ENCODE measurements around the gene ANKRD16. TPM values are rescaled to one million over a fixed set of nuclear protein-coding genes. Genes with fewer than 3 reads are reported as not detected.

Gene ANKRD16
- total and polyA plus RNA-seq, 2 of the 8 experiments (the other 6 are each of a cell fraction or from before 2014, with no cell fraction given) = 8.2 to 12.7 TPM

GRCh38 chr10:5917305-5917704, 27.6 kb upstream of the ANKRD16 start:
- no peak for FAIRE-seq
- CTCF ChIA-PET (ENCODE audit: partially characterized antibody) = no interaction called here
- H3K36me3 ChIP-seq (ENCODE audit: control insufficient read depth in 2 of 4, insufficient read depth in 4 of 4, low read length in 3 of 4) = peaks cover 45 to 92% (median 78%) of the 10 kb centered on the region in 4 experiments

More at GRCh38 chr10:5917305-5917704, 27.6 kb upstream of the ANKRD16 start:
- Histone ChIP-seq H2AK5ac (ENCODE audit: low read depth, low read length) (no peak overlapping the region), H3K27ac (ENCODE audit: low read depth, low read length) (no peak overlapping the region), H3K56ac (replicated peaks; ENCODE audit: insufficient read length, low read depth, low read length) (no peak overlapping the region), H3K9ac (replicated peaks in 1 of 4; ENCODE audit: extremely low read depth in 1 of 4, low read depth in 3 of 4, low read length in 3 of 4) (no peak overlapping the region), H3K27me3 (replicated peaks in 1 of 4; ENCODE audit: control insufficient read depth in 3 of 4, extremely low read depth in 1 of 4, insufficient read depth in 3 of 4, low read length in 3 of 4) (no peaks in the 10 kb centered on the region), H3K9me3 (ENCODE audit: insufficient read depth in 2 of 2, low read depth in 1 of 2, low read length in 1 of 2) (no peaks in the 10 kb centered on the region), H2BK5ac (ENCODE audit: low read depth, low read length) (no peak overlapping the region), H3K23ac (ENCODE audit: insufficient read length) (no peak overlapping the region), H4K8ac (ENCODE audit: extremely low read depth, insufficient read depth, low read length) (no peak overlapping the region; the same call in 1 of the 2 replicates), H4K5ac (ENCODE audit: insufficient read length, low read depth, low read length) (no peak overlapping the region), H3K4me1 (replicated peaks in 1 of 4; ENCODE audit: control insufficient read depth in 3 of 4, insufficient read depth in 4 of 4, low read length in 3 of 4) (no peaks in the 10 kb centered on the region), H3K4ac (replicated peaks; ENCODE audit: insufficient read length, low read depth, low read length) (no peak overlapping the region), H3K79me1 (ENCODE audit: low read depth, low read length) (no peaks in the 10 kb centered on the region), H3K4me2 (ENCODE audit: insufficient read depth in 1 of 2, low read depth in 2 of 2, low read length in 2 of 2) (no peak overlapping the region), H4K20me1 (replicated peaks in 1 of 2; ENCODE audit: control insufficient read depth in 1 of 2, insufficient read depth in 2 of 2, low read length in 2 of 2) (peaks cover 2 to 4% of the 10 kb centered on the region in 2 experiments), H3K4me3 (ENCODE audit: extremely low read depth in 1 of 4, insufficient read depth in 2 of 4, low read depth in 3 of 4, low read length in 4 of 4) (no peak overlapping the region), H3K18ac (ENCODE audit: extremely low read depth, low read length) (no peak overlapping the region), H2BK120ac (replicated peaks; ENCODE audit: low read depth, low read length) (no peak overlapping the region), H2BK15ac (ENCODE audit: low read length) (no peak overlapping the region), H3K79me2 (ENCODE audit: control insufficient read depth in 1 of 2, insufficient read depth in 2 of 2, low read length in 2 of 2) (no peaks in the 10 kb centered on the region), H3K23me2 (ENCODE audit: low read depth, low read length) (peaks cover 4% of the 10 kb centered on the region; the same call in 1 of the 2 replicates), H3K14ac (ENCODE audit: insufficient read length) (no peak overlapping the region), H2BK12ac (ENCODE audit: low read depth, low read length) (no peak overlapping the region), H2BK20ac (ENCODE audit: low read length) (no peak overlapping the region), H2AFZ (ENCODE audit: low read length) (no peak overlapping the region), H4K91ac (replicated peaks; ENCODE audit: insufficient read length, low read length) (no peak overlapping the region)
- 93% methylated on average over 13 of the region's 13 CpGs; no CpG with 5 or more reads in 1 of the 2 experiments for WGBS, 2 experiments (ENCODE audit: extremely low coverage in 1 of 2, insufficient coverage in 1 of 2, insufficient read length in 1 of 2, insufficient replicate concordance in 2 of 2, low coverage in 1 of 2, low lambda C conversion rate in 2 of 2, missing lambda C conversion rate in 1 of 2)
- DNase-seq (ENCODE audit: low read depth in 1 of 2, low spot score in 2 of 2) = no peak
- POLR2A ChIA-PET (ENCODE audit: partially characterized antibody) = no interaction called here
- TF ChIP-seq, protein P1, sequence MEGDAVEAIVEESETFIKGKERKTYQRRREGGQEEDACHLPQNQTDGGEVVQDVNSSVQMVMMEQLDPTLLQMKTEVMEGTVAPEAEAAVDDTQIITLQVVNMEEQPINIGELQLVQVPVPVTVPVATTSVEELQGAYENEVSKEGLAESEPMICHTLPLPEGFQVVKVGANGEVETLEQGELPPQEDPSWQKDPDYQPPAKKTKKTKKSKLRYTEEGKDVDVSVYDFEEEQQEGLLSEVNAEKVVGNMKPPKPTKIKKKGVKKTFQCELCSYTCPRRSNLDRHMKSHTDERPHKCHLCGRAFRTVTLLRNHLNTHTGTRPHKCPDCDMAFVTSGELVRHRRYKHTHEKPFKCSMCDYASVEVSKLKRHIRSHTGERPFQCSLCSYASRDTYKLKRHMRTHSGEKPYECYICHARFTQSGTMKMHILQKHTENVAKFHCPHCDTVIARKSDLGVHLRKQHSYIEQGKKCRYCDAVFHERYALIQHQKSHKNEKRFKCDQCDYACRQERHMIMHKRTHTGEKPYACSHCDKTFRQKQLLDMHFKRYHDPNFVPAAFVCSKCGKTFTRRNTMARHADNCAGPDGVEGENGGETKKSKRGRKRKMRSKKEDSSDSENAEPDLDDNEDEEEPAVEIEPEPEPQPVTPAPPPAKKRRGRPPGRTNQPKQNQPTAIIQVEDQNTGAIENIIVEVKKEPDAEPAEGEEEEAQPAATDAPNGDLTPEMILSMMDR (IDR thresholded peaks at IDR 0.05; ENCODE audit: control extremely low read depth in 1 of 3, insufficient read depth in 1 of 3, low read depth in 1 of 3, low read length in 3 of 3) = no peak
- no peak for TF ChIP-seq CBX5 (IDR thresholded peaks at IDR 0.05; ENCODE audit: low read depth, low read length)
- no peak for TF ChIP-seq RBBP5 (IDR thresholded peaks at IDR 0.05; ENCODE audit: borderline replicate concordance, low read depth, low read length)
- TF ChIP-seq BCL11A (IDR thresholded peaks at IDR 0.05; ENCODE audit: low read depth in 2 of 2, low read length in 2 of 2) = no peak
- no peak for TF ChIP-seq EGR1 (IDR thresholded peaks at IDR 0.05; ENCODE audit: borderline replicate concordance, low read depth, low read length)
- TF ChIP-seq CHD2 (IDR thresholded peaks at IDR 0.05; ENCODE audit: low read length) = no peak
- TF ChIP-seq FOSL1 (IDR thresholded peaks at IDR 0.05; ENCODE audit: insufficient read depth, low read depth, low read length) = no peak
- no peak for TF ChIP-seq KDM1A (IDR thresholded peaks at IDR 0.05; ENCODE audit: borderline replicate concordance, low read length)
- no peak for TF ChIP-seq RXRA (IDR thresholded peaks at IDR 0.05; ENCODE audit: insufficient read depth, low read depth, low read length)
- no peak for TF ChIP-seq RAD21 (IDR thresholded peaks at IDR 0.05 in 1 of 2, conservative IDR thresholded peaks at IDR 0.05 in 1 of 2; ENCODE audit: low read depth in 2 of 2, low read length in 2 of 2)
